Uterus (tissue), 2 donors: Measurements from ENCODE around the gene PLXNA4.

ENCODE experiments used
- POLR2A ChIP-seq, 2 donors: fragments of 450-650 bp; IDR thresholded peaks; one replicate each; pipeline ENCODE4 v1.6.1; 2016; ENCODE audit warnings: antibody characterized with exemption in 2 of 2, mild to moderate bottlenecking in 1 of 2, moderate library complexity in 1 of 2
- TF ChIP-seq, protein P1 (sequence below), 4 experiments: fragments of 200-600 bp in 2 of 4; fragments of 450-650 bp in 2 of 4; sonication (generic) in 2 of 4; IDR thresholded peaks; one replicate each; pipeline ENCODE4 v1.5.1; 2016 to 2019; ENCODE audit warnings: antibody characterized with exemption in 4 of 4, mild to moderate bottlenecking in 2 of 4, moderate library complexity in 1 of 4

GRCh38 chr7:132202541-132202940, 373.7 kb downstream of the PLXNA4 start:
- TF ChIP-seq, protein P1, sequence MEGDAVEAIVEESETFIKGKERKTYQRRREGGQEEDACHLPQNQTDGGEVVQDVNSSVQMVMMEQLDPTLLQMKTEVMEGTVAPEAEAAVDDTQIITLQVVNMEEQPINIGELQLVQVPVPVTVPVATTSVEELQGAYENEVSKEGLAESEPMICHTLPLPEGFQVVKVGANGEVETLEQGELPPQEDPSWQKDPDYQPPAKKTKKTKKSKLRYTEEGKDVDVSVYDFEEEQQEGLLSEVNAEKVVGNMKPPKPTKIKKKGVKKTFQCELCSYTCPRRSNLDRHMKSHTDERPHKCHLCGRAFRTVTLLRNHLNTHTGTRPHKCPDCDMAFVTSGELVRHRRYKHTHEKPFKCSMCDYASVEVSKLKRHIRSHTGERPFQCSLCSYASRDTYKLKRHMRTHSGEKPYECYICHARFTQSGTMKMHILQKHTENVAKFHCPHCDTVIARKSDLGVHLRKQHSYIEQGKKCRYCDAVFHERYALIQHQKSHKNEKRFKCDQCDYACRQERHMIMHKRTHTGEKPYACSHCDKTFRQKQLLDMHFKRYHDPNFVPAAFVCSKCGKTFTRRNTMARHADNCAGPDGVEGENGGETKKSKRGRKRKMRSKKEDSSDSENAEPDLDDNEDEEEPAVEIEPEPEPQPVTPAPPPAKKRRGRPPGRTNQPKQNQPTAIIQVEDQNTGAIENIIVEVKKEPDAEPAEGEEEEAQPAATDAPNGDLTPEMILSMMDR (IDR thresholded peaks at IDR 0.05) = no peak
- TF ChIP-seq POLR2A (IDR thresholded peaks at IDR 0.05) = no peak
